ENCODE data around the gene ITGA11. TPM values are rescaled to one million over a fixed set of nuclear protein-coding genes. Genes with fewer than 3 reads are reported as not detected.

ITGA11 gene
- total RNA-seq, 1 donor from 2014 or later: 7.1 TPM

DNA sequence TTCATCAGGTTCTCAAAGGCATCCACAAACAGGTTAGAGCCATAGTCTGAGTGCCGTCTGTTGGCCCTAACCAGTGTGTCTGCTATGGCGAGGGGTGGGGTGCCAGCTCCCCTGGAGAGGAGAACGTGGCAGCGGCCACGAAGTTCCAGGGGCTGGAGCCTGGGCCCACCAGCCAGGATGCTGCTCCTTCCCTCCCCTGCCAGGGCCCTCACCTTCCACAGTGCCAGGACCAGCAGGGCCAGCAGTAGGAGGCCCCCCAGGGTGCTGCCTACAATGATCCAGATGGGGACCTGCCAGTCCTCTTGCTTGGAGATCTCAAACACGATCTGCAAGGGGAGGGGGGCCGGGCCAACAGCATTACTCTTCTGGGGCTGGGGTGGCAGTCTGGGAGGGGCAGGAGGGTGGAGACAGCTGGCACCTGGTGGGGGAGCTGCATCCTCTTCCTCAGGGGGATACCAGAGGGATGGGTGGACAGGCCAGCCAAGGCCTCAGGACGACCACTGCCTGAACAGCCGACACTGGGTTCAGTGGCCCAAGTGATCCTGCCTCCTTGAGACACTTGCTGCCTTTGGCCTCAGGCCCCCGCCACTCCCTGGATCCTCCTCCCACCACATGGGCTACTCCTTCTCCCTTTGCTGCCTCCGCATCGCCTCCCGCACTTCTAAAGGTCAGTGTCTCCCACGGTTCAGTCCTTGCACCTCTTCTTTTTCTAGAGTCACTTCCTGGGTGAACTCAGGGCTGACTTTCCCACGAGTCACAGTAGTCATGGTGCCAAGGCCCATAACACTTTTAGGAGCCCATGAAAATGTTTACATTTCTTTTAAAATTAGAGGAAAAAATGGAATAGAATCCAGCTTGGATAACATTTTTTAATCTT is 128.2 kb downstream of the ITGA11 start:
- TF ChIP-seq, protein P1, sequence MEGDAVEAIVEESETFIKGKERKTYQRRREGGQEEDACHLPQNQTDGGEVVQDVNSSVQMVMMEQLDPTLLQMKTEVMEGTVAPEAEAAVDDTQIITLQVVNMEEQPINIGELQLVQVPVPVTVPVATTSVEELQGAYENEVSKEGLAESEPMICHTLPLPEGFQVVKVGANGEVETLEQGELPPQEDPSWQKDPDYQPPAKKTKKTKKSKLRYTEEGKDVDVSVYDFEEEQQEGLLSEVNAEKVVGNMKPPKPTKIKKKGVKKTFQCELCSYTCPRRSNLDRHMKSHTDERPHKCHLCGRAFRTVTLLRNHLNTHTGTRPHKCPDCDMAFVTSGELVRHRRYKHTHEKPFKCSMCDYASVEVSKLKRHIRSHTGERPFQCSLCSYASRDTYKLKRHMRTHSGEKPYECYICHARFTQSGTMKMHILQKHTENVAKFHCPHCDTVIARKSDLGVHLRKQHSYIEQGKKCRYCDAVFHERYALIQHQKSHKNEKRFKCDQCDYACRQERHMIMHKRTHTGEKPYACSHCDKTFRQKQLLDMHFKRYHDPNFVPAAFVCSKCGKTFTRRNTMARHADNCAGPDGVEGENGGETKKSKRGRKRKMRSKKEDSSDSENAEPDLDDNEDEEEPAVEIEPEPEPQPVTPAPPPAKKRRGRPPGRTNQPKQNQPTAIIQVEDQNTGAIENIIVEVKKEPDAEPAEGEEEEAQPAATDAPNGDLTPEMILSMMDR (IDR thresholded peaks at IDR 0.05): no peak
- no peaks in the 10 kb centered on the region for H3K27me3 ChIP-seq
- H3K4me3 ChIP-seq: no peak overlapping the region
- H3K36me3 ChIP-seq: no peaks in the 10 kb centered on the region
- no peaks in the 10 kb centered on the region for H3K9me3 ChIP-seq
- intact Hi-C loops (cut with DNase I): loop anchor here (10.0 kb wide), 1 partner anchor 251 kb away; no protein-coding TSS in a partner anchor
- no peak for DNase-seq
- no peak overlapping the region for H3K27ac ChIP-seq
- no peak for ATAC-seq
- peaks cover 9% of the 10 kb centered on the region for H3K4me1 ChIP-seq

DNA sequence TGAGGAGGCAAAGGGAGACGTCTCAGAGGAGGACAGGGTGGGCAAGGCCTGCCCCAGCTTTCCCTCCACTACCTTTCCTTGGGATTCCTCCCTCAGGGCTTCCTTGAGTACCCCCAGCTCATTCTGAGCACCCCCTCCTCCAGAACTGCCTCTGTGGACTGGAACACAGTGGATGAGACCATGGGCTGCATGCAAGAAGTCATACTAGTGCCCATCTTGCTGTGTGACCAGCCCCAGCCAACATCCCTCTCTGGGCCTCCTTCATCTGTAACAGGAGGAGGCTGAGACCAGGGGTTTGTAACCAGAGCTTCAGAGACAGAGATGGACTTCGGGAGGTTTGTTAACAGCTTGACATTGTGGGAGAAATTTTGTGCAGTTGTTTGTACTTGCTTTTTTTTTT is 128.8 kb downstream of the ITGA11 start:
- Histone ChIP-seq H3K27me3 (no peaks in the 10 kb centered on the region), H3K36me3 (no peaks in the 10 kb centered on the region), H3K27ac (no peak overlapping the region), H3K9me3 (no peaks in the 10 kb centered on the region), H3K4me3 (no peak overlapping the region), H3K4me1 (peaks cover 9% of the 10 kb centered on the region)
- intact Hi-C loops (cut with DNase I): loop anchor here (10.0 kb wide), 1 partner anchor 252 kb away; no protein-coding TSS in a partner anchor
- TF ChIP-seq, protein P1 (IDR thresholded peaks at IDR 0.05): no peak
- DNase-seq (no peak), ATAC-seq (no peak)

GRCh38 chr15:68302729-68303128 is 129.2 kb downstream of the ITGA11 start:
- Histone ChIP-seq H3K27me3 (no peaks in the 10 kb centered on the region), H3K4me1 (peaks cover 9% of the 10 kb centered on the region), H3K27ac (no peak overlapping the region), H3K4me3 (no peak overlapping the region), H3K36me3 (no peaks in the 10 kb centered on the region), H3K9me3 (no peaks in the 10 kb centered on the region)
- TF ChIP-seq, protein P1 (IDR thresholded peaks at IDR 0.05): no peak
- intact Hi-C loops (cut with DNase I): loop anchor here (10.0 kb wide), 1 partner anchor 252 kb away; no protein-coding TSS in a partner anchor
- ATAC-seq (no peak), DNase-seq (no peak)

GRCh38 chr15:68301301-68301700 is 130.7 kb downstream of the ITGA11 start:
- no peak overlapping the region for H3K27ac ChIP-seq
- H3K9me3 ChIP-seq: no peaks in the 10 kb centered on the region
- H3K4me3 ChIP-seq: no peak overlapping the region
- ATAC-seq: no peak
- peaks cover 5% of the 10 kb centered on the region for H3K36me3 ChIP-seq
- DNase-seq: no peak
- intact Hi-C loops (cut with DNase I): loop anchor here (10.0 kb wide), 1 partner anchor 254 kb away; no protein-coding TSS in a partner anchor
- H3K27me3 ChIP-seq: no peaks in the 10 kb centered on the region
- TF ChIP-seq, protein P1 (IDR thresholded peaks at IDR 0.05): no peak
- H3K4me1 ChIP-seq: peaks cover 9% of the 10 kb centered on the region

DNA sequence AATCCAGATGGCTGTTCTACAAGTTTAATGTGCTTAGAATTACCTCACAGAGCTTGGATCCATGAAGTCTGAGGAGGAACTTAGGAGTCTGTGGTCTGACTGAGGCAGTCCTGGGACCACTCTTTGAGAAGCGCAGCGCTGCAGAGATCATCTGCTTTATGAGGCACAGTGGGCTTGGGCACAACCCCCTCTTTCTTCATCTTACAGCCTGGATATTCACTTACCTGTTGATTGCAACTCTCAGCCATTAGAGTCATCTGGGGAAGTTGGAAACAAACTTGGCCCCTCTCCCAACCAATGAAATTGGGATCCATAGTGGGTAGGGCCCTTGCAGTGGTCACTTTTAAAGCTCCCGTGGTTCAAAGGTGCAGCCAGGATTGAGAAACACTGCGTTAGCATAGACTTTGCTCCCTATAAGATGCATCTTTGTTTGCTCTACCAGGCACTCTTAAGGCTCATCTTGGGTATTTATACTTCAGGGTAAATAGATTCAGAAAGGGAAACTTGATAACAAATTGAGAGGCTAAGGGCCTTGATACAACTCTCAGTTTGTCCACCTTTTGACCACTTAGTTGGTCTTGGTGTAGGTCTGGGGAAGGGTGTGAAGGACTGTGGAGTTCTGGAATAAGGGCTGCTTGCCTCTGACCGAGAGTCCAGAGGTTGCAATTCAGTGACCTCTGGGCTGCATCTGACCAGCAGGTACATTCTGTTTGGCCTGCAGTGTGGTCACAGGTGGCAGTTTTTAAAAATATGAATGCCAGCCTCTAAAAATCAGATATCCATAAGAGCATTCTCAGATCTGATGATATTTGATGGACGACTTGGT is 131.6 kb downstream of the ITGA11 start:
- no peak overlapping the region for H3K27ac ChIP-seq

More for the DNA sequence above, 131.6 kb downstream of the ITGA11 start:
- Histone ChIP-seq H3K36me3 (peaks cover 5% of the 10 kb centered on the region), H3K4me3 (no peak overlapping the region), H3K4me1 (peaks cover 16% of the 10 kb centered on the region), H3K9me3 (no peaks in the 10 kb centered on the region), H3K27me3 (no peaks in the 10 kb centered on the region)
- intact Hi-C loops (cut with DNase I): loop anchor here (10.0 kb wide), 1 partner anchor 254 kb away; no protein-coding TSS in a partner anchor
- DNase-seq (no peak), ATAC-seq (no peak)
- TF ChIP-seq, protein P1 (IDR thresholded peaks at IDR 0.05): no peak
